H1 (cell line): Measurements from ENCODE around the gene ADGRF1. TPM values are rescaled to one million over a fixed set of nuclear protein-coding genes. Genes with fewer than 3 reads are reported as not detected.

Experiments
- CTCF ChIA-PET: fragments of 300-600 bp; sonication (Branson Sonifier 250); formaldehyde crosslinking; loops from one replicate; lab custom pipeline; 2021; ENCODE audit not compliant: partially characterized antibody; lab: Charles Lee
- POLR2A ChIA-PET: fragments of 300-600 bp; sonication (Branson Sonifier 250); formaldehyde crosslinking; loops from one replicate; lab custom pipeline; 2021; ENCODE audit warnings: inconsistent platforms; ENCODE audit not compliant: partially characterized antibody; lab: Charles Lee
- DNase-seq, 2 experiments: peaks; one replicate each; pipeline versions ENCODE4 v3.0.0 to v3.0.0-alpha.2; 2010 to 2022; ENCODE audit warnings: low spot score in 2 of 2, low read depth in 1 of 2, mixed read lengths in 1 of 2
- FAIRE-seq: peaks from 2 replicates; lab custom pipeline; 2011; peaks lifted over from hg19 to GRCh38; lab: Jason Lieb, UNC
- H2AFZ ChIP-seq: 2 replicates; pipeline ENCODE4 v1.8.1; 2012; ENCODE audit warnings: low read length, inconsistent platforms
- H2AK5ac ChIP-seq: 2 replicates; pipeline ENCODE4 v1.6.1; 2013; ENCODE audit warnings: low read depth, low read length
- H2BK120ac ChIP-seq: replicated peaks from 2 replicates; pipeline ENCODE3; 2013; ENCODE audit warnings: low read depth, low read length, inconsistent platforms
- H2BK12ac ChIP-seq: 2 replicates; pipeline ENCODE4 v1.6.1; 2013; ENCODE audit warnings: low read depth, low read length
- H2BK15ac ChIP-seq: 2 replicates; pipeline ENCODE4 v1.6.1; 2013; ENCODE audit warnings: low read length
- H2BK20ac ChIP-seq: 2 replicates; pipeline ENCODE4 v1.6.1; 2013; ENCODE audit warnings: low read length
- H2BK5ac ChIP-seq: 2 replicates; pipeline ENCODE4 v1.6.1; 2013; ENCODE audit warnings: low read depth, low read length
- H3K14ac ChIP-seq: 2 replicates; pipeline ENCODE4 v1.6.1; 2013; ENCODE audit warnings: inconsistent platforms; ENCODE audit not compliant: insufficient read length
- H3K18ac ChIP-seq: 2 replicates; pipeline ENCODE4 v1.6.1; 2013; ENCODE audit warnings: low read length; ENCODE audit errors: extremely low read depth
- H3K23ac ChIP-seq: 2 replicates; pipeline ENCODE4 v1.6.1; 2013; ENCODE audit warnings: inconsistent platforms; ENCODE audit not compliant: insufficient read length
- H3K23me2 ChIP-seq: 2 replicates; pipeline ENCODE4 v1.6.1; 2013; ENCODE audit warnings: low read depth, low read length
- H3K27ac ChIP-seq: 2 replicates; pipeline ENCODE4 v1.6.1; 2011; ENCODE audit warnings: low read depth, low read length, inconsistent platforms
- H3K27me3 ChIP-seq, 4 experiments: replicated peaks in 1 of 4; 1 replicate in 1 of 4; 2 replicates in 3 of 4; pipeline versions ENCODE4 v1.6.1 to v1.8.1; 2011 to 2013; ENCODE audit warnings: low read length in 3 of 4, mild to moderate bottlenecking in 3 of 4, inconsistent platforms in 2 of 4, mixed read lengths in 2 of 4, moderate library complexity in 1 of 4; ENCODE audit not compliant: control insufficient read depth in 3 of 4, insufficient read depth in 3 of 4; ENCODE audit errors: extremely low read depth in 1 of 4
- H3K36me3 ChIP-seq, 4 experiments: 2 replicates each; pipeline versions ENCODE4 v1.6.1 to v1.8.1; 2011 to 2013; ENCODE audit warnings: mild to moderate bottlenecking in 4 of 4, low read length in 3 of 4, moderate library complexity in 2 of 4, control low read depth in 1 of 4, inconsistent platforms in 1 of 4; ENCODE audit not compliant: insufficient read depth in 4 of 4, control insufficient read depth in 2 of 4
- H3K4ac ChIP-seq: replicated peaks from 2 replicates; pipeline ENCODE3; 2013; ENCODE audit warnings: low read length, low read depth, mixed read lengths, inconsistent platforms; ENCODE audit not compliant: insufficient read length
- H3K4me1 ChIP-seq, 4 experiments: replicated peaks in 1 of 4; 1 replicate in 1 of 4; 2 replicates in 3 of 4; pipeline versions ENCODE4 v1.6.1 to v1.8.1; 2011 to 2013; ENCODE audit warnings: low read length in 3 of 4, inconsistent platforms in 2 of 4, mixed read lengths in 1 of 4; ENCODE audit not compliant: insufficient read depth in 4 of 4, control insufficient read depth in 3 of 4
- H3K4me2 ChIP-seq, 2 experiments: 2 replicates each; pipeline versions ENCODE4 v1.6.1 to v1.8.1; 2011 to 2013; ENCODE audit warnings: low read depth in 2 of 2, low read length in 2 of 2, control low read depth in 1 of 2, inconsistent platforms in 1 of 2, mild to moderate bottlenecking in 1 of 2; ENCODE audit not compliant: insufficient read depth in 1 of 2
- H3K4me3 ChIP-seq, 4 experiments: fragments of 200-600, 300-600 bp in 1 of 4; sonication (generic), shearing (Covaris generic), sonication (Bioruptor Twin) in 1 of 4; 2 replicates each; pipeline versions ENCODE4 v1.5.1 to v1.8.1; 2011 to 2016; ENCODE audit warnings: low read length in 4 of 4, low read depth in 3 of 4, control low read depth in 2 of 4, inconsistent platforms in 2 of 4, mild to moderate bottlenecking in 2 of 4, mixed read lengths in 1 of 4, moderate library complexity in 1 of 4; ENCODE audit not compliant: insufficient read depth in 2 of 4; ENCODE audit errors: extremely low read depth in 1 of 4
- H3K56ac ChIP-seq: replicated peaks from 2 replicates; pipeline ENCODE3; 2013; ENCODE audit warnings: low read depth, mild to moderate bottlenecking, mixed read lengths, low read length, inconsistent platforms; ENCODE audit not compliant: insufficient read length
- H3K79me1 ChIP-seq: 2 replicates; pipeline ENCODE4 v1.6.1; 2013; ENCODE audit warnings: low read depth, low read length, control low read depth
- H3K79me2 ChIP-seq, 2 experiments: 2 replicates each; pipeline versions ENCODE4 v1.6.1 to v1.8.1; 2012 to 2013; ENCODE audit warnings: low read length in 2 of 2, mild to moderate bottlenecking in 2 of 2, inconsistent platforms in 1 of 2; ENCODE audit not compliant: insufficient read depth in 2 of 2, control insufficient read depth in 1 of 2
- H3K9ac ChIP-seq, 4 experiments: replicated peaks in 1 of 4; 1 replicate in 1 of 4; 2 replicates in 3 of 4; pipeline versions ENCODE4 v1.6.1 to v1.8.1; 2011 to 2013; ENCODE audit warnings: low read depth in 3 of 4, low read length in 3 of 4, control low read depth in 2 of 4, mild to moderate bottlenecking in 2 of 4, moderate library complexity in 2 of 4, inconsistent platforms in 1 of 4; ENCODE audit errors: extremely low read depth in 1 of 4
- H3K9me3 ChIP-seq, 2 experiments: 2 replicates each; pipeline versions ENCODE4 v1.6.1 to v1.8.1; 2012 to 2013; ENCODE audit warnings: mild to moderate bottlenecking in 2 of 2, moderate library complexity in 2 of 2, control low read depth in 1 of 2, inconsistent platforms in 1 of 2, low read depth in 1 of 2, low read length in 1 of 2, mixed read lengths in 1 of 2; ENCODE audit not compliant: insufficient read depth in 2 of 2
- H4K20me1 ChIP-seq, 2 experiments: replicated peaks in 1 of 2; 2 replicates each; pipeline versions ENCODE3 to v1.8.1; 2011 to 2013; ENCODE audit warnings: inconsistent platforms in 2 of 2, low read length in 2 of 2, mild to moderate bottlenecking in 1 of 2; ENCODE audit not compliant: insufficient read depth in 2 of 2, control insufficient read depth in 1 of 2
- H4K5ac ChIP-seq: 2 replicates; pipeline ENCODE4 v1.6.1; 2013; ENCODE audit warnings: low read length, low read depth, mixed read lengths, inconsistent platforms; ENCODE audit not compliant: insufficient read length
- H4K8ac ChIP-seq: 2 replicates; pipeline ENCODE4 v1.8.0; 2013; ENCODE audit warnings: mild to moderate bottlenecking, moderate library complexity, low read length, inconsistent platforms; ENCODE audit not compliant: insufficient read depth; ENCODE audit errors: extremely low read depth
- H4K91ac ChIP-seq: replicated peaks from 2 replicates; pipeline ENCODE3; 2013; ENCODE audit warnings: low read length, mixed read lengths, inconsistent platforms; ENCODE audit not compliant: insufficient read length
- ZNF274 ChIP-seq: IDR thresholded peaks from 2 replicates; pipeline ENCODE4 v1.7.0; 2012; ENCODE audit warnings: low read length, borderline replicate concordance; ENCODE audit errors: extremely low read depth
- WGBS, 2 experiments: shearing (Covaris generic) in 1 of 2; methylation state at CpG; one replicate each; pipeline versions ENCODE4 v1.1.6 to v1.1.7; 2013 to 2015; ENCODE audit warnings: low lambda C conversion rate in 2 of 2, mixed read lengths in 2 of 2, inconsistent platforms in 1 of 2, low coverage in 1 of 2, missing lambda C conversion rate in 1 of 2; ENCODE audit not compliant: insufficient replicate concordance in 2 of 2, insufficient coverage in 1 of 2, insufficient read length in 1 of 2; ENCODE audit errors: extremely low coverage in 1 of 2, missing lambda C conversion rate in 1 of 2; 5-methylcytosine and 5-hydroxymethylcytosine counted together
- polyA plus RNA-seq, 7 experiments: library from polyadenylated mRNA; depleted of rRNA in 3 of 7; stranded (reverse) in 5 of 7; unstranded in 2 of 7; fragments of >200 nt in 5 of 7; fragments of 200-250 nt in 2 of 7; gene quantifications; 1 replicate in 5 of 7; 2 replicates in 1 of 7; 4 replicates in 1 of 7; pipeline versions ENCODE4 v1.2.1 to v1.2.3, GENCODE V29; 2011 to 2013; ENCODE audit warnings: missing spikeins in 2 of 7, mixed read lengths in 2 of 7
- total RNA-seq: library from RNA; stranded (reverse); fragmentation: NEBNext Ultra II Directional; extraction: Animal tissue kit (Norgen Biotek cat#: 25700); gene quantifications from 2 replicates; pipeline ENCODE4 v1.2.1, GENCODE V29; 2021

Gene ADGRF1
- total and polyA plus RNA-seq, 2 of the 8 experiments (the other 6 are each of a cell fraction or from before 2014, with no cell fraction given), result not detected

DNA sequence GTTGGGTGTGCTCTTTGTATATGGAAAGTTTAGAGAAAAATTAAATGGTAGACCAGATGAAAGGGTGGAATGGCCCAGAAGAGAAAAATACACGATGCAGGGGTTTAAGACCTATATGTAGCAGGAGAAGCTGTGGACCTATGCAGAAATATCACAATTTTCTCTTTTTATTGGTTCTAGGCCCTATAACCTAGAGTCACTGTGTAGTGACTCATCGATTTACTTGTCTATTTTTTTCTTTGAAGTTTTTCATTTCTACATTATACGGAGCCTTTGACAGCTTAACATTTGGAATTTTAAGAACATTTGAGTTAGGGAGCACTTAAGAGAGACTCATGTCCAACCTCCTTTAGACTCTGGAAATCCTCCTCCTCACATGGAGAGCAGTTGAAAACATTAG lies 28.3 kb upstream of the ADGRF1 start:
- CTCF ChIA-PET, result interaction anchor here (1.0 kb wide), 2 partner anchors 9 kb away, joined by 3 to 4 read pairs; no protein-coding TSS in a partner anchor
- no peak overlapping the region for H2BK15ac ChIP-seq
- H3K4ac ChIP-seq, result no peak overlapping the region
- H3K14ac ChIP-seq, result no peak overlapping the region
- H3K79me2 ChIP-seq, result no peaks in the 10 kb centered on the region
- H3K4me2 ChIP-seq, result no peak overlapping the region
- no peak overlapping the region for H4K5ac ChIP-seq
- DNase-seq, result no peak
- 94% methylated on average over 3 of the region's 3 CpGs; no CpG with 5 or more reads in 1 of the 2 experiments for WGBS, 2 experiments
- no peak overlapping the region for H3K56ac ChIP-seq
- no peak overlapping the region for H2BK20ac ChIP-seq
- H3K9ac ChIP-seq, result no peak overlapping the region
- no peaks in the 10 kb centered on the region for H4K20me1 ChIP-seq
- H2AK5ac ChIP-seq, result no peak overlapping the region
- TF ChIP-seq ZNF274, result no peak
- no peak overlapping the region for H4K8ac ChIP-seq
- POLR2A ChIA-PET, result no interaction called here
- H2BK12ac ChIP-seq, result no peak overlapping the region
- no peaks in the 10 kb centered on the region for H3K36me3 ChIP-seq
- H3K79me1 ChIP-seq, result no peaks in the 10 kb centered on the region
- no peak overlapping the region for H2AFZ ChIP-seq
- no peaks in the 10 kb centered on the region for H3K4me1 ChIP-seq
- H3K23me2 ChIP-seq, result peaks cover 3% of the 10 kb centered on the region; the same call in 1 of the 2 replicates
- H3K9me3 ChIP-seq, result peaks cover 2 to 6% of the 10 kb centered on the region in 2 experiments; a peak in 2 of 4 replicates
- H2BK120ac ChIP-seq, result no peak overlapping the region
- no peaks in the 10 kb centered on the region for H3K27me3 ChIP-seq
- no peak overlapping the region for H3K4me3 ChIP-seq
- no peak for FAIRE-seq
- H3K23ac ChIP-seq, result no peak overlapping the region
- H2BK5ac ChIP-seq, result no peak overlapping the region
- H3K18ac ChIP-seq, result no peak overlapping the region
- H3K27ac ChIP-seq, result no peak overlapping the region
- H4K91ac ChIP-seq, result no peak overlapping the region
